Liver (tissue), 9 donors: ENCODE results near the gene CABP4. TPM values are rescaled to one million over a fixed set of nuclear protein-coding genes. Genes with fewer than 3 reads are reported as not detected.

Source experiments
- DNase-seq: peaks from one replicate; pipeline ENCODE4 v3.0.0-alpha.2; 2017; ENCODE audit warnings: low spot score
- H3K27ac ChIP-seq, 2 donors: one replicate each; pipeline ENCODE4 v1.7.0; 2013; ENCODE audit warnings: inconsistent platforms in 2 of 2, low read length in 2 of 2, control low read depth in 1 of 2, low read depth in 1 of 2, mild to moderate bottlenecking in 1 of 2
- H3K27me3 ChIP-seq, 4 donors: one replicate each; pipeline versions ENCODE4 v1.6.1 to v1.7.0; 2013; ENCODE audit warnings: low read length in 3 of 4, inconsistent platforms in 1 of 4, mild to moderate bottlenecking in 1 of 4, moderate library complexity in 1 of 4; ENCODE audit not compliant: control insufficient read depth in 4 of 4, insufficient read depth in 4 of 4
- H3K36me3 ChIP-seq, 4 donors: one replicate each; pipeline versions ENCODE4 v1.6.1 to v1.7.0; 2013; ENCODE audit warnings: low read length in 3 of 4, mild to moderate bottlenecking in 3 of 4, low read depth in 1 of 4, moderate library complexity in 1 of 4; ENCODE audit not compliant: control insufficient read depth in 4 of 4, insufficient read depth in 3 of 4
- H3K4me1 ChIP-seq, 4 donors: one replicate each; pipeline versions ENCODE4 v1.6.1 to v1.7.0; 2013; ENCODE audit warnings: low read length in 3 of 4, mild to moderate bottlenecking in 3 of 4, moderate library complexity in 1 of 4; ENCODE audit not compliant: control insufficient read depth in 4 of 4, insufficient read depth in 4 of 4
- H3K4me3 ChIP-seq, 3 donors: one replicate each; pipeline versions ENCODE4 v1.6.1 to v1.7.0; 2013; ENCODE audit warnings: low read length in 3 of 3, control low read depth in 1 of 3, low read depth in 1 of 3, mild to moderate bottlenecking in 1 of 3
- H3K9ac ChIP-seq, 2 donors: one replicate each; pipeline ENCODE4 v1.7.0; 2013; ENCODE audit warnings: low read length in 2 of 2, mild to moderate bottlenecking in 2 of 2, moderate library complexity in 2 of 2, control low read depth in 1 of 2, low read depth in 1 of 2
- H3K9me3 ChIP-seq, 4 donors: one replicate each; pipeline versions ENCODE4 v1.6.1 to v1.7.0; 2013; ENCODE audit warnings: low read length in 3 of 4; ENCODE audit not compliant: control insufficient read depth in 4 of 4
- EGR1 ChIP-seq, 2 donors: IDR thresholded peaks; 2 replicates each; pipeline ENCODE4 v1.6.1; 2016 to 2018; ENCODE audit warnings: antibody characterized with exemption in 2 of 2, low read depth in 2 of 2
- FOXA2 ChIP-seq: IDR thresholded peaks from 2 replicates; pipeline ENCODE4 v1.6.1; 2016; ENCODE audit warnings: antibody characterized with exemption
- RXRA ChIP-seq, 2 donors: IDR thresholded peaks; 2 replicates each; pipeline ENCODE4 v1.6.1; 2017 to 2018; ENCODE audit warnings: antibody characterized with exemption in 2 of 2, mild to moderate bottlenecking in 1 of 2
- SP1 ChIP-seq: IDR thresholded peaks from 2 replicates; pipeline ENCODE4 v1.6.1; 2018; ENCODE audit warnings: antibody characterized with exemption, mild to moderate bottlenecking
- YY1 ChIP-seq: IDR thresholded peaks from 2 replicates; pipeline ENCODE4 v1.6.1; 2016; ENCODE audit warnings: antibody characterized with exemption, mild to moderate bottlenecking
- WGBS: extraction: QIAGEN DNeasy Blood & Tissue Kit; methylation state at CpG from one replicate; pipeline ENCODE4 v1.1.7; 2013; 5-methylcytosine and 5-hydroxymethylcytosine counted together
- polyA plus RNA-seq, 2 donors: library from polyadenylated mRNA; stranded (reverse) in 1 of 2; unstranded in 1 of 2; fragments of 200-250 nt in 1 of 2; fragments of >200 nt in 1 of 2; fragmentation: Nextera tagmentation in 1 of 2; extraction: Ambion mirVana in 1 of 2; gene quantifications; one replicate each; pipeline versions ENCODE4 v1.2.1 to v1.2.3, GENCODE V29; 2013 to 2015
- total RNA-seq, 2 donors: library from RNA; depleted of rRNA; stranded (reverse); fragments of >200 nt; gene quantifications; one replicate each; pipeline ENCODE4 v1.2.3, GENCODE V29; 2014
- TF ChIP-seq, protein P1 (sequence below): IDR thresholded peaks from 2 replicates; pipeline ENCODE4 v1.6.1; 2016; ENCODE audit warnings: antibody characterized with exemption, mild to moderate bottlenecking
- TF ChIP-seq, protein P2 (sequence below): IDR thresholded peaks from 2 replicates; pipeline ENCODE4 v1.6.1; 2016; ENCODE audit warnings: antibody characterized with exemption
- donor health status: healthy.
- donor health status: healthy.
- donor health status: healthy.
- donor health status: healthy.
- donor health status: healthy.

Gene CABP4
- total and polyA plus RNA-seq, 4 donors: 0.85 to 2.9 (median 1.6) TPM

DNA sequence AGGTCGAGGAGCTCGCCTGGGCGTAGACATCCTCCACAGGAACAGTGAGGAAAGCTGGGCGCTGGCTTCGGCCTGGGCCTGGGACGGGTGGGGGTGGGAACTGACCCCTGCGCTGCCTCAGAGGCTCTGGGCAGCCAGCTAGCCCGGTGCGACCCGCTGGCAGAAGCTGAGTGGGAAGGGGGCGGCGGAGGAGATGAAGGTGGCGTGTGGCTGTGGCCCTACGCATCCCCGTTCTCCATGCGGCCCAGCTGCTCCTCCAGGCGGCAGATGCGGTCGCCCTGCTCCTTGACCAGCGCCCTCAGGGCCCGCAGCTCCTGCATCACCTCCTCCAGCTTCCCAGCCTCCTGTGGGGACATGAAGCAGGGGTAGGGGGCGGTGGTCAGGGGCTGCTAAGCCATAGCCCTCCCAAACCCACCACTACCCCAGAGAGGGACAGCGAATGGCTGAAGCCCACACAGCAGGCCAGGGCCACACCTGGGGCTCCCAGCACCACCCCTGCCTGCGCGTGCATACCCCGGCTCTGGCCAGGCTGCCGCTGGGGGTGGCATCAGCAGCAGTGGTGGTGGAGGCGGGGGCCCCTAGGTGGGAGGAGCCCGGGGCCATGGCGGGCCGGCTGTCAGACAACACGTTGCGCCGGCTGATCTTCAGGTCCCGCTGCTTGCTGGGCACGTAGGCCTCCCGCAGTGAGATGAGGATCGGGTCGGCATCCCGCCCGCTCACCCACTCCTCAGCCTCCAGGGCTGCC, 16.8 kb upstream of the CABP4 start:
- Histone ChIP-seq H3K27me3 (no peaks in the 10 kb centered on the region), H3K9ac (no peak overlapping the region), H3K27ac (peak overlapping the region in 1 of 2 donors; percentile 59), H3K9me3 (no peaks in the 10 kb centered on the region), H3K4me1 (peaks cover 4 to 20% (median 11%) of the 10 kb centered on the region in 4 donors), H3K36me3 (peaks cover 0 to 30% (median 6%) of the 10 kb centered on the region in 4 donors), H3K4me3 (peak overlapping the region in 1 of 3 donors; percentile 17)
- DNase-seq: no peak
- WGBS: 89% methylated on average over 41 of the region's 41 CpGs
- TF ChIP-seq YY1 (no peak), FOXA2 (no peak), SP1 (no peak)
- TF ChIP-seq, protein P1, sequence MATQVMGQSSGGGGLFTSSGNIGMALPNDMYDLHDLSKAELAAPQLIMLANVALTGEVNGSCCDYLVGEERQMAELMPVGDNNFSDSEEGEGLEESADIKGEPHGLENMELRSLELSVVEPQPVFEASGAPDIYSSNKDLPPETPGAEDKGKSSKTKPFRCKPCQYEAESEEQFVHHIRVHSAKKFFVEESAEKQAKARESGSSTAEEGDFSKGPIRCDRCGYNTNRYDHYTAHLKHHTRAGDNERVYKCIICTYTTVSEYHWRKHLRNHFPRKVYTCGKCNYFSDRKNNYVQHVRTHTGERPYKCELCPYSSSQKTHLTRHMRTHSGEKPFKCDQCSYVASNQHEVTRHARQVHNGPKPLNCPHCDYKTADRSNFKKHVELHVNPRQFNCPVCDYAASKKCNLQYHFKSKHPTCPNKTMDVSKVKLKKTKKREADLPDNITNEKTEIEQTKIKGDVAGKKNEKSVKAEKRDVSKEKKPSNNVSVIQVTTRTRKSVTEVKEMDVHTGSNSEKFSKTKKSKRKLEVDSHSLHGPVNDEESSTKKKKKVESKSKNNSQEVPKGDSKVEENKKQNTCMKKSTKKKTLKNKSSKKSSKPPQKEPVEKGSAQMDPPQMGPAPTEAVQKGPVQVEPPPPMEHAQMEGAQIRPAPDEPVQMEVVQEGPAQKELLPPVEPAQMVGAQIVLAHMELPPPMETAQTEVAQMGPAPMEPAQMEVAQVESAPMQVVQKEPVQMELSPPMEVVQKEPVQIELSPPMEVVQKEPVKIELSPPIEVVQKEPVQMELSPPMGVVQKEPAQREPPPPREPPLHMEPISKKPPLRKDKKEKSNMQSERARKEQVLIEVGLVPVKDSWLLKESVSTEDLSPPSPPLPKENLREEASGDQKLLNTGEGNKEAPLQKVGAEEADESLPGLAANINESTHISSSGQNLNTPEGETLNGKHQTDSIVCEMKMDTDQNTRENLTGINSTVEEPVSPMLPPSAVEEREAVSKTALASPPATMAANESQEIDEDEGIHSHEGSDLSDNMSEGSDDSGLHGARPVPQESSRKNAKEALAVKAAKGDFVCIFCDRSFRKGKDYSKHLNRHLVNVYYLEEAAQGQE: no peak
- TF ChIP-seq, protein P2, sequence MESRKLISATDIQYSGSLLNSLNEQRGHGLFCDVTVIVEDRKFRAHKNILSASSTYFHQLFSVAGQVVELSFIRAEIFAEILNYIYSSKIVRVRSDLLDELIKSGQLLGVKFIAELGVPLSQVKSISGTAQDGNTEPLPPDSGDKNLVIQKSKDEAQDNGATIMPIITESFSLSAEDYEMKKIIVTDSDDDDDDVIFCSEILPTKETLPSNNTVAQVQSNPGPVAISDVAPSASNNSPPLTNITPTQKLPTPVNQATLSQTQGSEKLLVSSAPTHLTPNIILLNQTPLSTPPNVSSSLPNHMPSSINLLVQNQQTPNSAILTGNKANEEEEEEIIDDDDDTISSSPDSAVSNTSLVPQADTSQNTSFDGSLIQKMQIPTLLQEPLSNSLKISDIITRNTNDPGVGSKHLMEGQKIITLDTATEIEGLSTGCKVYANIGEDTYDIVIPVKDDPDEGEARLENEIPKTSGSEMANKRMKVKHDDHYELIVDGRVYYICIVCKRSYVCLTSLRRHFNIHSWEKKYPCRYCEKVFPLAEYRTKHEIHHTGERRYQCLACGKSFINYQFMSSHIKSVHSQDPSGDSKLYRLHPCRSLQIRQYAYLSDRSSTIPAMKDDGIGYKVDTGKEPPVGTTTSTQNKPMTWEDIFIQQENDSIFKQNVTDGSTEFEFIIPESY: no peak

DNA sequence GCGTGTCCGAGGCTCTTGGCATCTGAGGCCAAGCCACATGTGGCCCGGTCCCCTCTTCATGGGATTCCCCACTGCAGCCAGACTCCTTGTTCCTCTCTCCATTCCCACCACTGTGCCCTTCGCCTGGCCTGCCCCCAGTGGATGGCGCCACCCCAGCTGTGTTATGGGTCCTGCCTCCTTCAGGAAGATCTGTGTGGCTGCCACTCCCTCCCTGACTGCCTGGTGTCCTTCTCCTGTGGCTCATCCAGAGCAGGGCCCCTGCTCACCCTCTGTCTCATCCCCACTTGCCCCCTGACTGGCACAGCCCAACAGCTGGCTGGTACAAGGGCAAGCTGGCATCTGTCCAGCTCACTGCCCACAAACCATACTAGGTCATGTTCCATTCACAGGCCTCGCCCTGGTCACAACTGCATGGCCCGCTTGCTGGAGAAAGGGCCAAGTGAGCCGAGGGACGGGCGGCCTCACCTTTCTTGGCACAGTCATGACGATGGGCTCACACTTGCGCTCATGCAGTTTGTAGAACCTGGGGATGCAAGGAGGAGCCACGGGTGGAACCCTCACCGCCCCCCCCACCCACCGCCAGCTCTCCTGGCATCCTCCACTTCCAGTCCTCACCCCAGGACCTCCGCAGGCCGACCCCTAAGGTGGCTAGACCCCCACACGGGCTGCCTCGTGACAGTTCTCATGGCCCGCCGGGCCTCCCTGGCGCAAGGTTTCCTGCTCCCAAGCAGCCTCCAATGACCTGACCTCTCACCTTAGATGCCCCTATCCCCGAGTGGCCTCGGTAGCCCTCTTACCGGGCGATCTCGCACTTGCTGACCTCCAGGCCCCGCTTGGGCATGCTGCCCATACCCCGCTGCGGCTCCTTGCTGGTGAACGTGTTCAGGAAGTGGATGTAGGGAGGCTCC, 15.6 kb upstream of the CABP4 start:
- H3K36me3 ChIP-seq: peaks cover 0 to 17% (median 0%) of the 10 kb centered on the region in 4 donors
- peaks cover 4 to 21% (median 13%) of the 10 kb centered on the region in 4 donors for H3K4me1 ChIP-seq
- no peaks in the 10 kb centered on the region for H3K27me3 ChIP-seq
- H3K9me3 ChIP-seq: no peaks in the 10 kb centered on the region
- DNase-seq: no peak
- 68% methylated on average over 31 of the region's 31 CpGs for WGBS
- no peak overlapping the region for H3K4me3 ChIP-seq
- peak overlapping the region in 1 of 2 donors; percentile 9 for H3K27ac ChIP-seq
- no peak overlapping the region for H3K9ac ChIP-seq
- no peak for TF ChIP-seq EGR1 (IDR thresholded peaks at IDR 0.05; ENCODE audit: low read depth in 2 of 2)
- TF ChIP-seq RXRA (IDR thresholded peaks at IDR 0.05): peak in 1 of 2 donors; percentile 20
